K562 (cell line): ENCODE results near the gene MAPK13. TPM values are rescaled to one million over a fixed set of nuclear protein-coding genes. Genes with fewer than 3 reads are reported as not detected.

Experiments used
- ARID4B ChIP-seq: sonication (generic); formaldehyde crosslinking; IDR thresholded peaks from 2 replicates; pipeline ENCODE4 v1.8.0; 2022; ENCODE audit warnings: mild to moderate bottlenecking, missing genetic modification reagents
- HMBOX1 ChIP-seq: sonication (generic); IDR thresholded peaks from 2 replicates; pipeline ENCODE4 v1.6.1; 2016
- ZNF197 ChIP-seq: fragments of 200-800 bp; sonication (Bioruptor generic); IDR thresholded peaks from 2 replicates; pipeline ENCODE4 v1.6.1; 2016; ENCODE audit warnings: low read depth, missing genetic modification characterization, missing compliant biosample characterization
- polyA plus RNA-seq, 8 experiments: library from polyadenylated mRNA; depleted of rRNA in 4 of 8; stranded (reverse) in 5 of 8; unstranded in 3 of 8; fragments of >200 nt; fragmentation: Nextera tagmentation in 2 of 8; fragmentation: Illumina TruSeq in 1 of 8; extraction: Ambion mirVana in 2 of 8; extraction: Trizol in 1 of 8; gene quantifications; 2 replicates each; pipeline versions ENCODE4 v1.2.1 to v1.2.3, GENCODE V29; 2011 to 2014; ENCODE audit warnings: inconsistent platforms in 1 of 8, missing spikeins in 1 of 8
- total RNA-seq, 7 experiments: library from RNA; depleted of rRNA in 6 of 7; stranded (reverse); fragments of >200 nt in 6 of 7; fragmentation: Illumina TruSeq in 2 of 7; extraction: Trizol in 2 of 7; gene quantifications; 2 replicates each; pipeline versions ENCODE4 v1.2.1 to v1.2.3, GENCODE V29; 2011 to 2021; ENCODE audit warnings: low replicate concordance in 1 of 7

MAPK13 gene
- total and polyA plus RNA-seq, 9 of the 15 experiments (the other 6 are each of a cell fraction or from before 2014, with no cell fraction given) = 0.03 to 2.3 (median 0.48) TPM; not detected in 1

- TF ChIP-seq HMBOX1 = peak; percentile 16; the same call in 1 of the 2 replicates
- TF ChIP-seq ARID4B (CRISPR knock-in tag) = 0 out of 2 replicates have a peak, but pooled peaks have one; percentile 14
- TF ChIP-seq ZNF197 (CRISPR knock-in tag) = no peak
Observed at GRCh38 chr6:36126553-36127458, 3.5 kb upstream of the MAPK13 start (continued).
